ENCODE measurements around the gene SELENOK.

Gene SELENOK

DNA sequence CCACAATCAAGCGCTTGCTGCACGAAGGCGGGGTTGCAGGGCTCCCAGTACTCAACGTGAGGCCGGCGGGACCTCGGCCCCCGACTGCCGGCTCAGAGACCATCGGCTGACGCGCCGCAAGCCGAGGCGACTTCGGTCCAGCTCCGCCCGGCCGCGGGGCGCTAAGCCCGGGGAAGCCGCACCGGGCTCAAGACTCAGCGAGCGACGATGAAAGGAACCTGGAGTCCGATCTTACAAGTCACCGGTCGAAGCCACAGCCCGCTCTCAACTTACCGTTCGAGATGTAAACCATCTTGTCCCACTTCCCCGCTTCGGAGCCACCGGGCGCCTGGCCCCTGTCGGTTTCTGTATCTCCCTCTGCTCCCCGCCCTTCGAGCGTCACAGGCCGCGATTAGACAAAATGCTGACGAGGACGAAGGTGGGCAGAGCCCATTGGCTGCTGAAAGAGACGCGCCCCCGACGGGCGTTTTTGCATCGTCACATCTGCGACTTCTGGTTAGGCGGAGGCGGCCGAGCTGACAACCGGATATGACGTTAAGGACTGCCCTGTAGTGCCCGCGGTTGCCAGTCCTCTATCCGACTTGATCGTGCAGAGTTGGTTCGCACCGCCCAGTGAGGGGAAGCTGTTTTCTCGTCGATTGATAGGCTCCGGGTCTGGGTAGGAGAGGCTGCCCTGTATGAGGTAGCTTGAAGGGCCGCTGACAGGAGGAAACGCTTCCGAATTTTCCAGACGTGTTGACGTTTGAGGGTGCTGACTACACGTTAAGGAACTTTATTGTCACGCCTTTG lies at the start of gene SELENOK:
Gene SELENOK, minus strand, starts transcription at position 363 of the 789 bp plus-strand sequence.
- ChIA-PET CTCF (interaction anchor here (0.5 to 0.7 kb wide), 3 partner anchors 18 to 536 kb away, joined by 3 to 5 read pairs (median 3); no protein-coding TSS in a partner anchor), POLR2A (interaction anchor here (0.6 to 2.2 kb wide), 11 partner anchors 8 to 47 kb away, joined by 3 to 17 read pairs (median 5); partner anchors contain the start of gene ACTR8)
- DNase-seq (ENCODE audit: extremely low spot score), result peak; percentile 96
- peak; percentile 91 for TF ChIP-seq L3MBTL2 (conservative IDR thresholded peaks at IDR 0.05)
- TF ChIP-seq, protein P1, sequence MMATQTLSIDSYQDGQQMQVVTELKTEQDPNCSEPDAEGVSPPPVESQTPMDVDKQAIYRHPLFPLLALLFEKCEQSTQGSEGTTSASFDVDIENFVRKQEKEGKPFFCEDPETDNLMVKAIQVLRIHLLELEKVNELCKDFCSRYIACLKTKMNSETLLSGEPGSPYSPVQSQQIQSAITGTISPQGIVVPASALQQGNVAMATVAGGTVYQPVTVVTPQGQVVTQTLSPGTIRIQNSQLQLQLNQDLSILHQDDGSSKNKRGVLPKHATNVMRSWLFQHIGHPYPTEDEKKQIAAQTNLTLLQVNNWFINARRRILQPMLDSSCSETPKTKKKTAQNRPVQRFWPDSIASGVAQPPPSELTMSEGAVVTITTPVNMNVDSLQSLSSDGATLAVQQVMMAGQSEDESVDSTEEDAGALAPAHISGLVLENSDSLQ (IDR thresholded peaks at IDR 0.05), result peak; percentile 90
- TF ChIP-seq CTBP1 (IDR thresholded peaks at IDR 0.05; ENCODE audit: borderline replicate concordance), result no peak
- 0 out of 2 replicates have a peak, but pooled peaks have one; percentile 15 for TF ChIP-seq ELF4 (IDR thresholded peaks at IDR 0.05)
- no peak for TF ChIP-seq FOXM1 (IDR thresholded peaks at IDR 0.05; ENCODE audit: borderline replicate concordance)
- no peak for TF ChIP-seq ZNF384 (IDR thresholded peaks at IDR 0.05)

DNA sequence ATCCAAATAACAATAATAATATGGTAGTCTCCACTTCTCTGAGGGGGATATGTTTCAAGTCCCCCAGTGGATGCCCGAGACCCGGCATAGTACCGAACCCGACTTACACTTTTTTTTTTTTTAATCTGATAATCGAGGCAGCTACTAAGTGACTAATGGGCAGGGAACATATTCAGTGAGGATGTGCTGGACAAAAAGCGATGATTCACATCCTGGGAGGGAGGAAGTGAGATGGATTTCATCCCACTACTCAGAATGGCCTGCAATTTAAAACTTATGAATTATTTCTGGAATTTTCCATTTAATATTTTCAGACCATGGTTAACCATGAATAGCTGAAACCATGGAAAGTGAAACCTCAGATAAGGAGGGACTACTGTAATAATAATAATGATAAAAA lies 49.5 kb upstream of the SELENOK start:
- CTCF ChIA-PET, result no interaction called here
- no peak for DNase-seq (ENCODE audit: extremely low spot score)

DNA sequence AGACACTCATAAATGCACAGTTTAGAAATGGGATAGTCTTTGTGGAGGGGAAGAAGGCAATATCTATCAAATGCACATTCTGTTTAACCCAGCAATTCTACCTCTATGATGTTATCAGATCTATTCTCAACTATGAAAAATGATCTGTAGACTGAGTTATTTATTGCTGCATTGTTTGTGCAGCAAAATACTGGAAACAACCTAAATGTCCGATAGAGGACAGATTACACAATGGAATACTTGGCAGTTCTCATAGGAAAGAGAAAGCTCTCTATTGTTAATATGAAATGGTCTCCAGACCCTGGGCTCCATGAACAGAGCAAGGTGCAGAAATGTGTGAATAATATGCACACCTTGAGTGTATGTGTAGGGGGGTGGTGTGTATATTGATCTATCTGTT lies 49.0 kb upstream of the SELENOK start:
- POLR2A ChIA-PET, result no interaction called here
- CTCF ChIA-PET, result no interaction called here
- TF ChIP-seq ZNF384 (IDR thresholded peaks at IDR 0.05) (no peak), CTBP1 (IDR thresholded peaks at IDR 0.05; ENCODE audit: borderline replicate concordance) (no peak), ELF4 (IDR thresholded peaks at IDR 0.05) (no peak), TARDBP (IDR thresholded peaks at IDR 0.05) (no peak), ARNT (IDR thresholded peaks at IDR 0.05) (no peak), NFRKB (IDR thresholded peaks at IDR 0.05) (no peak), LEF1 (IDR thresholded peaks at IDR 0.05; ENCODE audit: borderline replicate concordance) (no peak), BHLHE40 (IDR thresholded peaks at IDR 0.05; ENCODE audit: borderline replicate concordance) (no peak), SP1 (IDR thresholded peaks at IDR 0.05) (no peak), L3MBTL2 (conservative IDR thresholded peaks at IDR 0.05) (no peak), SUZ12 (IDR thresholded peaks at IDR 0.05) (no peak), FOXA1 (IDR thresholded peaks at IDR 0.05) (no peak), FOXM1 (IDR thresholded peaks at IDR 0.05; ENCODE audit: borderline replicate concordance) (no peak), HDGF (IDR thresholded peaks at IDR 0.05; ENCODE audit: borderline replicate concordance) (no peak), FOXK2 (IDR thresholded peaks at IDR 0.05) (no peak)
- TF ChIP-seq, protein P1 (IDR thresholded peaks at IDR 0.05), result no peak
- no peak for DNase-seq (ENCODE audit: extremely low spot score)

More for the DNA sequence above, 49.5 kb upstream of the SELENOK start:
- POLR2A ChIA-PET, result no interaction called here
- TF ChIP-seq NFRKB (IDR thresholded peaks at IDR 0.05) (no peak), L3MBTL2 (conservative IDR thresholded peaks at IDR 0.05) (no peak), FOXA1 (IDR thresholded peaks at IDR 0.05) (no peak), LEF1 (IDR thresholded peaks at IDR 0.05; ENCODE audit: borderline replicate concordance) (no peak), TARDBP (IDR thresholded peaks at IDR 0.05) (no peak), CTBP1 (IDR thresholded peaks at IDR 0.05; ENCODE audit: borderline replicate concordance) (no peak), HDGF (IDR thresholded peaks at IDR 0.05; ENCODE audit: borderline replicate concordance) (no peak), BHLHE40 (IDR thresholded peaks at IDR 0.05; ENCODE audit: borderline replicate concordance) (no peak), ELF4 (IDR thresholded peaks at IDR 0.05) (no peak)
- TF ChIP-seq, protein P1 (IDR thresholded peaks at IDR 0.05), result no peak

DNA sequence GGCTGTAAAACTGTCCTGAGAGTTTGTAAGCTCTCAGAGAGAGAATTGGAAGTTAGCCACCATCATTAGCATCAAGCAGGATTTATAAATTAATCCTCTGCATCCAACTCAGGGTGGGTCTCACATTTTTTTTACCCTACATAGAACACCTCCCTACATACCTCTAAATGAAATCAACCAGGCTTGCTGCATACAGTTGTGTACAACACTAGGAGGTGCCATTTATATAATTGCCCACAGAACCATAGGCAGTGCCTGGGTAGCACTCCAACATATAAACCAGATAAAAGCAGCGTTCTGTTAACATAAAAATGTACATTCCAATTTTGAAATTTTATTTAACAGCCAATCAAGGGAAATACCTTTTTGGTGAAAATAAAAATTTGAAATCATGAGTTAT lies 48.2 kb upstream of the SELENOK start:
- TF ChIP-seq SP1 (IDR thresholded peaks at IDR 0.05), result no peak
- TF ChIP-seq BHLHE40 (IDR thresholded peaks at IDR 0.05; ENCODE audit: borderline replicate concordance), result no peak
- TF ChIP-seq ELF4 (IDR thresholded peaks at IDR 0.05), result no peak
- no peak for TF ChIP-seq FOXK2 (IDR thresholded peaks at IDR 0.05)
- TF ChIP-seq SUZ12 (IDR thresholded peaks at IDR 0.05), result no peak
- TF ChIP-seq L3MBTL2 (conservative IDR thresholded peaks at IDR 0.05), result no peak
- TF ChIP-seq ARNT (IDR thresholded peaks at IDR 0.05), result no peak
- TF ChIP-seq HDGF (IDR thresholded peaks at IDR 0.05; ENCODE audit: borderline replicate concordance), result no peak
- TF ChIP-seq ZNF384 (IDR thresholded peaks at IDR 0.05), result no peak
- no peak for TF ChIP-seq FOXA1 (IDR thresholded peaks at IDR 0.05)
- no peak for TF ChIP-seq CTBP1 (IDR thresholded peaks at IDR 0.05; ENCODE audit: borderline replicate concordance)
- no peak for TF ChIP-seq FOXM1 (IDR thresholded peaks at IDR 0.05; ENCODE audit: borderline replicate concordance)
- no peak for TF ChIP-seq LEF1 (IDR thresholded peaks at IDR 0.05; ENCODE audit: borderline replicate concordance)
- no peak for TF ChIP-seq NFRKB (IDR thresholded peaks at IDR 0.05)
- no peak for TF ChIP-seq TARDBP (IDR thresholded peaks at IDR 0.05)
- TF ChIP-seq, protein P1 (IDR thresholded peaks at IDR 0.05), result no peak
- ChIA-PET POLR2A (interaction anchor here (1.7 kb wide), 1 partner anchor 12 kb away, joined by 6 read pairs; no protein-coding TSS in a partner anchor), CTCF (no interaction called here)
- DNase-seq (ENCODE audit: extremely low spot score), result no peak

DNA sequence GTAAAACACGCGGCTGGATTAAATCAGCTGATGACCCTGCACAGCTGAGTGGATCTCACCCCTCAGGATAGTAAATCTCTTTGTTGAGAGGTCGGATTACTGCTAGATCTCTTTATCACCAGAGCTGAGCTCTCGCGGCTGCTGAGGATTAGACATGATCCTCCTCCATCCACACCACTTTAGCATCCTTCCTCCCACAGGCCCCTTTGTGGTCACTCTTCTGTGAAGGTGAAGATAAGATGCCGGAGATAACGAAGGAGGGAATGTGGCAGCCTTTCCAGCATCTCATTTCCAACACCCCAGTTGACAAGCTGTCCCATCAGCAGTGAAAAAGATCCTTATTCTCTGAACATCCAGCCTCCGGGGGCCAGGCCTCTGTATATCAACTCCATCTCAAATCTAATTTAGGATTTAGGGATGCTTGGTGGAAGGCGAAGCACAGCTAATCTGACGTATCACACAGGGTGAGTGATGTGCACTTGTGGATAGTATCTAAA lies 47.5 kb upstream of the SELENOK start:
- TF ChIP-seq FOXA1 (IDR thresholded peaks at IDR 0.05) (no peak), HDGF (IDR thresholded peaks at IDR 0.05; ENCODE audit: borderline replicate concordance) (no peak), ZNF384 (IDR thresholded peaks at IDR 0.05) (no peak), BHLHE40 (IDR thresholded peaks at IDR 0.05; ENCODE audit: borderline replicate concordance) (no peak), SP1 (IDR thresholded peaks at IDR 0.05) (no peak), FOXM1 (IDR thresholded peaks at IDR 0.05; ENCODE audit: borderline replicate concordance) (no peak), LEF1 (IDR thresholded peaks at IDR 0.05; ENCODE audit: borderline replicate concordance) (no peak), L3MBTL2 (conservative IDR thresholded peaks at IDR 0.05) (no peak), SUZ12 (IDR thresholded peaks at IDR 0.05) (no peak), FOXK2 (IDR thresholded peaks at IDR 0.05) (no peak), ARNT (IDR thresholded peaks at IDR 0.05) (no peak), ELF4 (IDR thresholded peaks at IDR 0.05) (no peak), TARDBP (IDR thresholded peaks at IDR 0.05) (no peak), CTBP1 (IDR thresholded peaks at IDR 0.05; ENCODE audit: borderline replicate concordance) (no peak), NFRKB (IDR thresholded peaks at IDR 0.05) (no peak)
- TF ChIP-seq, protein P1 (IDR thresholded peaks at IDR 0.05), result no peak
- ChIA-PET POLR2A (interaction anchor here (1.7 to 2.1 kb wide), 2 partner anchors 11 to 47 kb away, joined by 5 to 6 read pairs; partner anchors contain the start of gene SELENOK), CTCF (interaction anchor here (0.6 to 1.8 kb wide), 7 partner anchors 11 to 555 kb away, joined by 3 to 17 read pairs (median 3); no protein-coding TSS in a partner anchor)
- DNase-seq (ENCODE audit: extremely low spot score), result no peak
